PC-3 (cell line): ENCODE measurements around the gene RPL10A. TPM values are rescaled to one million over a fixed set of nuclear protein-coding genes. Genes with fewer than 3 reads are reported as not detected.
A peak's percentile ranks its signal among the peaks of the same experiment; 100 is the strongest.

Experiments used
- ATAC-seq: fragments of 200-7000 bp; cut with Tn5 transposase; 2 replicates; pipeline ENCODE4 v1.9.1; 2020; ENCODE audit warnings: mild to moderate bottlenecking, moderate library complexity
- BruUV-seq: library from RNA; stranded (reverse); fragments of 400-500 nt; replicated peaks from 2 replicates; lab custom pipeline; 2021; lab: Mats Ljungman, UMichigan
- CTCF ChIA-PET: fragments of 300-600 bp; sonication (Branson Sonifier 250); formaldehyde crosslinking; loops from one replicate; lab custom pipeline; 2022; ENCODE audit warnings: antibody characterized with exemption; lab: Charles Lee
- POLR2A ChIA-PET: fragments of 300-600 bp; sonication (Branson Sonifier 250); formaldehyde crosslinking; loops from one replicate; lab custom pipeline; 2022; ENCODE audit warnings: antibody characterized with exemption; ENCODE audit not compliant: unreplicated experiment; lab: Charles Lee
- DNase-seq: peaks from one replicate; pipeline ENCODE4 v3.0.0-alpha.2; 2015
- H2AFZ ChIP-seq: fragments of 300-600 bp; sonication (generic); 2 replicates; pipeline ENCODE4 v1.6.0; 2016; ENCODE audit warnings: antibody characterized with exemption, low read length
- H3F3A ChIP-seq: fragments of 300-600 bp; sonication (generic); one replicate; pipeline ENCODE4 v1.6.0; 2017; ENCODE audit warnings: antibody characterized with exemption, low read length, control low read depth, mild to moderate bottlenecking; ENCODE audit not compliant: unreplicated experiment
- H3K27ac ChIP-seq: fragments of 300-600 bp; sonication (generic); 2 replicates; pipeline ENCODE4 v1.5.1; 2016; ENCODE audit warnings: mild to moderate bottlenecking, low read length
- H3K27me3 ChIP-seq: fragments of 300-600 bp; sonication (generic); 2 replicates; pipeline ENCODE4 v1.6.1; 2016; ENCODE audit warnings: low read length, mixed read lengths
- H3K36me3 ChIP-seq: fragments of 300-600 bp; sonication (generic); 2 replicates; pipeline ENCODE4 v1.6.1; 2016; ENCODE audit warnings: low read depth, mixed run types, low read length, mixed read lengths
- H3K4me1 ChIP-seq: fragments of 300-600 bp; sonication (generic); 2 replicates; pipeline ENCODE4 v1.5.1; 2016; ENCODE audit warnings: low read length; ENCODE audit not compliant: insufficient read depth
- H3K4me2 ChIP-seq: fragments of 300-600 bp; sonication (generic); 2 replicates; pipeline ENCODE4 v1.6.0; 2016; ENCODE audit warnings: low read length
- H3K4me3 ChIP-seq: fragments of 300-600 bp; sonication (generic); 2 replicates; pipeline ENCODE4 v1.5.1; 2016; ENCODE audit warnings: mild to moderate bottlenecking, low read length, mixed read lengths
- H3K79me2 ChIP-seq: fragments of 300-600 bp; sonication (generic); 2 replicates; pipeline ENCODE4 v1.6.1; 2017; ENCODE audit warnings: low read length, mixed read lengths
- H3K9ac ChIP-seq: fragments of 300-600 bp; sonication (generic); 2 replicates; pipeline ENCODE4 v1.6.0; 2016; ENCODE audit warnings: mild to moderate bottlenecking, low read length
- H3K9me2 ChIP-seq: fragments of 300-600 bp; sonication (generic); replicated peaks from 2 replicates; pipeline ENCODE4 v1.6.1; 2016; ENCODE audit warnings: mixed run types, low read length, mixed read lengths
- H3K9me3 ChIP-seq: fragments of 300-600 bp; sonication (generic); 2 replicates; pipeline ENCODE4 v1.6.1; 2016; ENCODE audit warnings: low read length, mixed read lengths
- H4K20me1 ChIP-seq: fragments of 300-600 bp; sonication (generic); 2 replicates; pipeline ENCODE4 v1.6.1; 2016; ENCODE audit warnings: low read length, mixed read lengths
- CTCF ChIP-seq: fragments of 300-600 bp; sonication (generic); conservative IDR thresholded peaks from 2 replicates; pipeline ENCODE4 v1.5.1; 2017; ENCODE audit warnings: antibody characterized with exemption, low read depth, mild to moderate bottlenecking, low read length
- EZH2 ChIP-seq: fragments of 300-600 bp; sonication (generic); IDR thresholded peaks from one replicate; pipeline ENCODE4 v1.6.1; 2017; ENCODE audit warnings: antibody characterized with exemption, mild to moderate bottlenecking, low read length; ENCODE audit not compliant: unreplicated experiment
- EZH2phosphoT487 ChIP-seq: fragments of 300-600 bp; sonication (generic); IDR thresholded peaks from 2 replicates; pipeline ENCODE4 v1.6.1; 2018; ENCODE audit warnings: mild to moderate bottlenecking, antibody characterized with exemption, low read length, borderline replicate concordance
- intact Hi-C: fragments of 100-400 bp; cut with micrococcal nuclease; formaldehyde crosslinking; loops from 2 replicates; pipeline ENCODE4 v1.9.0; 2023
- total RNA-seq: library from RNA; depleted of rRNA; stranded (reverse); fragments of >200 nt; gene quantifications from 2 replicates; pipeline ENCODE4 v1.2.3, GENCODE V29; 2014

The RPL10A gene
- total RNA-seq, 1 experiment from 2014 or later = 1,509 TPM

GRCh38 chr6:35485402-35485877 is 17.2 kb downstream of the RPL10A start:
- Histone ChIP-seq H4K20me1 (no peaks in the 10 kb centered on the region), H3K9me2 (no peaks in the 10 kb centered on the region), H3K4me1 (peaks cover 39% of the 10 kb centered on the region), H3K36me3 (no peaks in the 10 kb centered on the region), H3K9ac (peak overlapping the region; percentile 74), H3K9me3 (no peaks in the 10 kb centered on the region), H3K79me2 (peaks cover 9% of the 10 kb centered on the region; the same call in 1 of the 2 replicates), H3F3A (no peaks in the 10 kb centered on the region), H3K4me2 (peak overlapping the region; percentile 81), H3K27me3 (no peaks in the 10 kb centered on the region), H3K27ac (peak overlapping the region; percentile 90), H3K4me3 (peak overlapping the region; percentile 53; the same call in 1 of the 2 replicates), H2AFZ (peak overlapping the region; percentile 72)
- ATAC-seq (peak; percentile 66), DNase-seq (peak; percentile 80)
- TF ChIP-seq EZH2phosphoT487 = no peak
- no peak for TF ChIP-seq EZH2
- BruUV-seq = no TSS peak
- POLR2A ChIA-PET = no interaction called here
- intact Hi-C loops = loop anchor here (2.0 kb wide), 1 partner anchor 17 kb away; the partner anchor contains the start of gene RPL10A
- CTCF ChIA-PET = interaction anchor here (0.6 kb wide), 1 partner anchor 33 kb away, joined by 3 read pairs; the partner anchor contains the start of gene FANCE

- POLR2A ChIA-PET = interaction anchor here (0.7 kb wide), 1 partner anchor 1879 kb away, joined by 3 read pairs; no protein-coding TSS in a partner anchor
- H3K79me2 ChIP-seq = peaks cover 10% of the 10 kb centered on the region
These were observed 18.1 kb downstream of the RPL10A start for GRCh38 chr6:35486005-35486925.

More at GRCh38 chr6:35486005-35486925, 18.1 kb downstream of the RPL10A start:
- Histone ChIP-seq H4K20me1 (no peaks in the 10 kb centered on the region), H3K9ac (peak overlapping the region; percentile 74), H3K4me2 (peak overlapping the region; percentile 81), H3K27me3 (no peaks in the 10 kb centered on the region), H3K9me3 (no peaks in the 10 kb centered on the region), H3K27ac (peak overlapping the region; percentile 90), H3K4me3 (peak overlapping the region; percentile 53; the same call in 1 of the 2 replicates), H3K4me1 (peaks cover 39% of the 10 kb centered on the region), H3K9me2 (no peaks in the 10 kb centered on the region), H3F3A (no peaks in the 10 kb centered on the region), H3K36me3 (no peaks in the 10 kb centered on the region), H2AFZ (peak overlapping the region; percentile 72)
- intact Hi-C loops = no loop called here
- no TSS peak for BruUV-seq
- peak; percentile 26 for ATAC-seq
- peak; percentile 81 for DNase-seq
- no peak for TF ChIP-seq EZH2
- no peak for TF ChIP-seq EZH2phosphoT487
- TF ChIP-seq CTCF = no peak
- CTCF ChIA-PET = no interaction called here
